Smooth muscle cell (in vitro differentiated cells): Measurements from ENCODE around the gene CRAMP1. TPM values are rescaled to one million over a fixed set of nuclear protein-coding genes. Genes with fewer than 3 reads are reported as not detected.

Experiments
- DNase-seq: peaks from one replicate; lab custom pipeline; 2025; ENCODE audit not compliant: unreplicated experiment; lab: John Stamatoyannopoulos, UW
- H2AFZ ChIP-seq: fragments of 200-600 bp; sonication (generic); 2 replicates; pipeline ENCODE4 v1.6.0; 2016; ENCODE audit warnings: antibody characterized with exemption, low read depth, mild to moderate bottlenecking
- H3F3A ChIP-seq: fragments of 200-600 bp; sonication (generic); 2 replicates; pipeline ENCODE4 v1.6.0; 2017; ENCODE audit warnings: antibody characterized with exemption, low read depth
- H3K27ac ChIP-seq: fragments of 200-600 bp; sonication (generic); 2 replicates; pipeline ENCODE4 v1.5.1; 2016; ENCODE audit warnings: low read depth, mild to moderate bottlenecking
- H3K27me3 ChIP-seq: fragments of 200-600 bp; sonication (generic); 2 replicates; pipeline ENCODE4 v1.6.1; 2016; ENCODE audit warnings: low read depth, mild to moderate bottlenecking
- H3K36me3 ChIP-seq: fragments of 200-600 bp; sonication (generic); 2 replicates; pipeline ENCODE4 v1.5.1; 2016; ENCODE audit warnings: low read depth
- H3K4me1 ChIP-seq: fragments of 200-600 bp; sonication (generic); 2 replicates; pipeline ENCODE4 v1.5.1; 2016; ENCODE audit warnings: low read depth
- H3K4me2 ChIP-seq: fragments of 200-600 bp; sonication (generic); 2 replicates; pipeline ENCODE4 v1.6.0; 2016; ENCODE audit warnings: mild to moderate bottlenecking
- H3K4me3 ChIP-seq: fragments of 200-600 bp; sonication (generic); 2 replicates; pipeline ENCODE4 v1.5.1; 2016; ENCODE audit warnings: mild to moderate bottlenecking
- H3K79me2 ChIP-seq: fragments of 200-600 bp; sonication (generic); 2 replicates; pipeline ENCODE4 v1.6.0; 2016; ENCODE audit warnings: low read depth, mild to moderate bottlenecking
- H3K9ac ChIP-seq: fragments of 200-600 bp; sonication (generic); 2 replicates; pipeline ENCODE4 v1.6.0; 2016; ENCODE audit warnings: low read depth
- H3K9me3 ChIP-seq: fragments of 200-600 bp; sonication (generic); replicated peaks from 2 replicates; pipeline ENCODE4 v1.5.1; 2016; ENCODE audit warnings: low read depth
- H4K20me1 ChIP-seq: fragments of 200-600 bp; sonication (generic); 2 replicates; pipeline ENCODE4 v1.6.0; 2016; ENCODE audit warnings: low read depth
- WGBS: methylation state at CpG from one replicate; pipeline ENCODE4 v1.1.7; 2016; ENCODE audit warnings: low lambda C conversion rate; 5-methylcytosine and 5-hydroxymethylcytosine counted together
- polyA plus RNA-seq: library from polyadenylated mRNA; unstranded; fragments of >200 nt; fragmentation: Nextera tagmentation; extraction: Ambion mirVana; gene quantifications from 2 replicates; pipeline ENCODE4 v1.2.1, GENCODE V29; 2016
- total RNA-seq: library from RNA; depleted of rRNA; stranded (reverse); fragments of >200 nt; gene quantifications from 2 replicates; pipeline ENCODE4 v1.2.3, GENCODE V29; 2014
- TF ChIP-seq, protein P1 (sequence below): fragments of 200-600 bp; sonication (generic); IDR thresholded peaks from 2 replicates; pipeline ENCODE4 v1.5.1; 2017; ENCODE audit warnings: borderline replicate concordance, mild to moderate bottlenecking, antibody characterized with exemption; ENCODE audit not compliant: insufficient read depth, poor library complexity, severe bottlenecking

CRAMP1 gene
- total and polyA plus RNA-seq, 2 experiments from 2014 or later = 7.9 to 16.5 TPM

DNA sequence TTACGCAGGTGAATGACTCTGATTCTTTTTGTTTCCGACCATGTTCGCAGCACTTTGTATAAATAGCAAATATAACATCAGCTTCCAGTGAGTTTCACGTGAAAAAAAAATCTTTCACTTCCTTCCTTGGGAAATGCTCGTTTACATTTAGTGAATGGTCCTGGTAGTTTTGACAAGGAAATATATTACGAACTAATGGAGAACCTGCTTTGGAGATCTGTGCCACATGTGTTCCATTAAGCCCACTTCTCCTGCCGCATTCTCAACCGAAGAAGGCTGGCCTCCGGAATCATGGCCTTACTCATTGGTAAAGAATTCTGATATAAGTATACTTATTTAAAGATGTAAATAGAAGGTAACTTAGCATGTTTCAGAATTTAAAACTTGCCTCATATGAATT lies 3.6 kb downstream of the CRAMP1 start:
- no peak overlapping the region for H3K9ac ChIP-seq

DNA sequence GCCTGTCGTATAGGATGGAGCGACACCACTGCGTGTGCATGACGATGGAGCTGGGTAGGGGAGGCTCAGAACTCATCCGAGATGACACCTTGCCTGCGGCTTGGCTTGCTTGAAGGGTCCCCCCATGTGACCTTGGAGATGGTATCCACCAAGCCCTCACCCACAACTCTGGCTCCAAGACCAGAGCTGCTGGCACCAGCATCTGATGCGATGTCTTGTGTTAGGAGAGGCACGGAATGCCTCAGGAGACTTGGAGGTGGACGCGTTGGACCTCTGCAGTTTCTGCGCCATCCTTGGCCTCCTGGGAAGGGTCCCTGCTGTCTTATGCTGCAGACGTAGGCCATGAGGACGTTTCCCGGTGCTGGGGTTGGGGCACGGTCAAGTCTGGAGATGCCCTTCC lies 7.8 kb downstream of the CRAMP1 start:
- no peak overlapping the region for H2AFZ ChIP-seq
- no peak overlapping the region for H3K4me3 ChIP-seq
- 94% methylated on average over 15 of the region's 15 CpGs for WGBS
- H3K4me2 ChIP-seq = no peak overlapping the region
- no peak for DNase-seq
- no peak overlapping the region for H3K9ac ChIP-seq
- H3K4me1 ChIP-seq = peaks cover 11% of the 10 kb centered on the region
- TF ChIP-seq, protein P1, sequence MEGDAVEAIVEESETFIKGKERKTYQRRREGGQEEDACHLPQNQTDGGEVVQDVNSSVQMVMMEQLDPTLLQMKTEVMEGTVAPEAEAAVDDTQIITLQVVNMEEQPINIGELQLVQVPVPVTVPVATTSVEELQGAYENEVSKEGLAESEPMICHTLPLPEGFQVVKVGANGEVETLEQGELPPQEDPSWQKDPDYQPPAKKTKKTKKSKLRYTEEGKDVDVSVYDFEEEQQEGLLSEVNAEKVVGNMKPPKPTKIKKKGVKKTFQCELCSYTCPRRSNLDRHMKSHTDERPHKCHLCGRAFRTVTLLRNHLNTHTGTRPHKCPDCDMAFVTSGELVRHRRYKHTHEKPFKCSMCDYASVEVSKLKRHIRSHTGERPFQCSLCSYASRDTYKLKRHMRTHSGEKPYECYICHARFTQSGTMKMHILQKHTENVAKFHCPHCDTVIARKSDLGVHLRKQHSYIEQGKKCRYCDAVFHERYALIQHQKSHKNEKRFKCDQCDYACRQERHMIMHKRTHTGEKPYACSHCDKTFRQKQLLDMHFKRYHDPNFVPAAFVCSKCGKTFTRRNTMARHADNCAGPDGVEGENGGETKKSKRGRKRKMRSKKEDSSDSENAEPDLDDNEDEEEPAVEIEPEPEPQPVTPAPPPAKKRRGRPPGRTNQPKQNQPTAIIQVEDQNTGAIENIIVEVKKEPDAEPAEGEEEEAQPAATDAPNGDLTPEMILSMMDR = no peak
- no peaks in the 10 kb centered on the region for H3F3A ChIP-seq
- peaks cover 93% of the 10 kb centered on the region for H4K20me1 ChIP-seq
- no peaks in the 10 kb centered on the region for H3K27me3 ChIP-seq
- no peaks in the 10 kb centered on the region for H3K9me3 ChIP-seq
- H3K79me2 ChIP-seq = peaks cover 95% of the 10 kb centered on the region
- no peaks in the 10 kb centered on the region for H3K36me3 ChIP-seq
- no peak overlapping the region for H3K27ac ChIP-seq

More for the DNA sequence above, 3.6 kb downstream of the CRAMP1 start:
- peaks cover 65% of the 10 kb centered on the region for H4K20me1 ChIP-seq
- TF ChIP-seq, protein P1 = no peak
- peak overlapping the region; percentile 97 for H3K4me2 ChIP-seq
- WGBS = 82% methylated on average over 9 of the region's 9 CpGs
- no peaks in the 10 kb centered on the region for H3K27me3 ChIP-seq
- H3K4me1 ChIP-seq = peaks cover 26% of the 10 kb centered on the region
- H3K4me3 ChIP-seq = peak overlapping the region; percentile 92
- no peak overlapping the region for H3K27ac ChIP-seq
- no peak for DNase-seq
- H3K9me3 ChIP-seq = no peaks in the 10 kb centered on the region
- no peaks in the 10 kb centered on the region for H3K36me3 ChIP-seq
- H2AFZ ChIP-seq = no peak overlapping the region
- H3K79me2 ChIP-seq = peaks cover 65% of the 10 kb centered on the region
- peaks cover 10% of the 10 kb centered on the region for H3F3A ChIP-seq

DNA sequence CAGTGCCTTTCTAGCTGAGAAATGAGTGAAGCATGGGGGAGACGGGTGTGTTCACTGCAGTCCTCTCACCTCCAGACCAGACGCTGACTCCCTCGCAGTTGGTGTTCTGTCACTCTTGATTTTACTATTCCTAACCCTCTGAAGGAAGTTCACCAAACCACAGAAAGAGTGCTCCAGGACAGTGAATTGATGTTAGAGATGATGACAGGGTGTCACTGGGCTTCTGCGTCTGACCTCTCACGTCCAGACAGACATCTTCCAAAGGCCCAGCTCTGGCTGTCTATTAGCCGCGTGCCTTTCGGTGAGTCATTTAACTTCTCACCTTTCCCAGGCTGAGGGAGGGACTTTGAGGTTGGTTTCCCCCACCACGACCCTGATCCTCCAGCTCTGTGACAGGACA lies 8.2 kb downstream of the CRAMP1 start:
- H3K4me3 ChIP-seq = no peak overlapping the region
- no peaks in the 10 kb centered on the region for H3F3A ChIP-seq
- WGBS = 89% methylated on average over 9 of the region's 9 CpGs
- no peaks in the 10 kb centered on the region for H3K9me3 ChIP-seq
- TF ChIP-seq, protein P1 = no peak
- H4K20me1 ChIP-seq = peaks cover 96% of the 10 kb centered on the region
- H3K36me3 ChIP-seq = no peaks in the 10 kb centered on the region
- no peak overlapping the region for H3K27ac ChIP-seq
- H3K79me2 ChIP-seq = peaks cover 95% of the 10 kb centered on the region
- no peaks in the 10 kb centered on the region for H3K27me3 ChIP-seq
- H3K9ac ChIP-seq = no peak overlapping the region
- H2AFZ ChIP-seq = no peak overlapping the region
- H3K4me2 ChIP-seq = no peak overlapping the region
- DNase-seq = no peak
- peaks cover 6% of the 10 kb centered on the region for H3K4me1 ChIP-seq

DNA sequence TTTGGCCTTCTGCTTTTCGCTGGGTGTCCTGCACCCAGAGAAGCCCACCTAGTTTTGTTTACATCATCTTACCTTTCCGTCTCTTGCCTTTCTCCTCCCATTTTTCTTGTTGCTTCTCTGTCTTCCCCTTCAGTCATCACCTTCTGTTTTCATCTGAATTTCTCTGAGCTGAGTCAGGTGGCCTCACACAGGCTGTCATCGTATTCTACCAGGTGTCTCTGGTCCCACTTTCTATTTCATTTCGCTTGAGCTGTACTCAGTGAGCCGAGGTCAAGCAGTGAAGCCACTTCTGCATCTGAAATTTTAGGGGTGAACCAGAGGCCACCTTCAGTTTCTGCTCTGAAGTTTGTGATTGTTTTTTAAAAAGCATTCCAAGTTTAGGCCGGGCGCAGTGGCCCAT lies 9.7 kb downstream of the CRAMP1 start:
- TF ChIP-seq, protein P1 = no peak
- Histone ChIP-seq H3K79me2 (peaks cover 95% of the 10 kb centered on the region), H2AFZ (no peak overlapping the region), H3K4me1 (no peaks in the 10 kb centered on the region), H3K36me3 (no peaks in the 10 kb centered on the region), H3K4me3 (no peak overlapping the region), H3K9me3 (no peaks in the 10 kb centered on the region), H3K4me2 (no peak overlapping the region), H4K20me1 (peaks cover 99% of the 10 kb centered on the region), H3K9ac (no peak overlapping the region), H3K27me3 (no peaks in the 10 kb centered on the region), H3F3A (no peaks in the 10 kb centered on the region), H3K27ac (no peak overlapping the region)
- 96% methylated on average over 7 of the region's 7 CpGs for WGBS
- no peak for DNase-seq
